Thyroid gland (tissue), 4 donors: ENCODE results near the gene CDC42EP5.

Experiments used
- POLR2A ChIP-seq, 2 donors: fragments of 450-650 bp; IDR thresholded peaks; one replicate each; pipeline ENCODE4 v1.6.1; 2017; ENCODE audit warnings: antibody characterized with exemption in 2 of 2, mild to moderate bottlenecking in 2 of 2, moderate library complexity in 1 of 2
- TF ChIP-seq, protein P1 (sequence below), 6 experiments: fragments of 200-600 bp in 3 of 6; fragments of 450-650 bp in 3 of 6; sonication (generic) in 3 of 6; IDR thresholded peaks; one replicate each; pipeline ENCODE4 v1.5.1; 2016 to 2019; ENCODE audit warnings: antibody characterized with exemption in 6 of 6, mild to moderate bottlenecking in 2 of 6, inconsistent platforms in 1 of 6, moderate library complexity in 1 of 6

DNA sequence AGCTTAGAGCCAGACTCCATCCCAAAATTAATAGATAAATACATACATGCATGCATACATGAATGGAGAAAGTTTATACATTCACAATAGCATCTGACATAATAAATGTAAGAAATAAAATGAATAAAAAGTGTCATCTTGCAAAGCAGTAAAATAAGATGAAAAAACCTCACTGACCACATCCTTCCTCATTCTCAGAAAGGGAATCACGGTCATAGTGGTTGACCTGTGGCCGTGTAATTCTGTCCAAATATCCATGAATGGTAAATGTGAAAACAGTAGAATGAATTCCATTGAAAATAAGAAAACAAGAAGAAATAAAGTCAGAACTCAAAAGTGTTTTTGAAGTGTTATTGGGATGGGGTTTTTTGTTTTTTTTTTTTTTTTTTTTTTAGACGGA, 9.8 kb upstream of the CDC42EP5 start:
- TF ChIP-seq, protein P1, sequence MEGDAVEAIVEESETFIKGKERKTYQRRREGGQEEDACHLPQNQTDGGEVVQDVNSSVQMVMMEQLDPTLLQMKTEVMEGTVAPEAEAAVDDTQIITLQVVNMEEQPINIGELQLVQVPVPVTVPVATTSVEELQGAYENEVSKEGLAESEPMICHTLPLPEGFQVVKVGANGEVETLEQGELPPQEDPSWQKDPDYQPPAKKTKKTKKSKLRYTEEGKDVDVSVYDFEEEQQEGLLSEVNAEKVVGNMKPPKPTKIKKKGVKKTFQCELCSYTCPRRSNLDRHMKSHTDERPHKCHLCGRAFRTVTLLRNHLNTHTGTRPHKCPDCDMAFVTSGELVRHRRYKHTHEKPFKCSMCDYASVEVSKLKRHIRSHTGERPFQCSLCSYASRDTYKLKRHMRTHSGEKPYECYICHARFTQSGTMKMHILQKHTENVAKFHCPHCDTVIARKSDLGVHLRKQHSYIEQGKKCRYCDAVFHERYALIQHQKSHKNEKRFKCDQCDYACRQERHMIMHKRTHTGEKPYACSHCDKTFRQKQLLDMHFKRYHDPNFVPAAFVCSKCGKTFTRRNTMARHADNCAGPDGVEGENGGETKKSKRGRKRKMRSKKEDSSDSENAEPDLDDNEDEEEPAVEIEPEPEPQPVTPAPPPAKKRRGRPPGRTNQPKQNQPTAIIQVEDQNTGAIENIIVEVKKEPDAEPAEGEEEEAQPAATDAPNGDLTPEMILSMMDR (IDR thresholded peaks at IDR 0.05), result no peak
- TF ChIP-seq POLR2A (IDR thresholded peaks at IDR 0.05), result no peak
